GM12801 (cell line): ENCODE measurements around the gene CCND2.

Experiments
- TF ChIP-seq, protein P1 (sequence below): IDR thresholded peaks from one replicate; pipeline ENCODE4 v1.5.1; 2011; ENCODE audit warnings: control low read depth; ENCODE audit not compliant: insufficient read length; ENCODE audit errors: extremely low read depth

CCND2 gene

DNA sequence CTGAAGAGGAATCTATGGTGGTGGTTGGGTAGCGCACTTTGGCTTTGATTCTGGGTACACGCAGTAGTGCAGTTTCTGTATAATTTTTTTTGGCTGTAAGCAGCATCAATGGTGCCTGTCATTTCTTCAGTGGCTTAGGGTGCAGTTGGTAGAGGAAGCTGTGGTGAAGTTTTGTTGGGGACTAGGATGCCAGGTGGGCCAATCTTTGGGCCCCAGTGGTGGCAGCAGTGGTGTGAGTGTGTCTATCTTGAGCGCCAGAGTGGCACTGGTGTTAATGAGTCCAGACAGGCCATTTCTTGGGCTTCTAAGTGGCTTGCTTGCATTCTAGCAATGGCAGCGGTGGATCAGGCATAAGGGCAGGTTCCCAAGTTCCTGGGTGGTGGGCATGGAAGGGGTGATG is 33.8 kb upstream of the CCND2 start:
- TF ChIP-seq, protein P1, sequence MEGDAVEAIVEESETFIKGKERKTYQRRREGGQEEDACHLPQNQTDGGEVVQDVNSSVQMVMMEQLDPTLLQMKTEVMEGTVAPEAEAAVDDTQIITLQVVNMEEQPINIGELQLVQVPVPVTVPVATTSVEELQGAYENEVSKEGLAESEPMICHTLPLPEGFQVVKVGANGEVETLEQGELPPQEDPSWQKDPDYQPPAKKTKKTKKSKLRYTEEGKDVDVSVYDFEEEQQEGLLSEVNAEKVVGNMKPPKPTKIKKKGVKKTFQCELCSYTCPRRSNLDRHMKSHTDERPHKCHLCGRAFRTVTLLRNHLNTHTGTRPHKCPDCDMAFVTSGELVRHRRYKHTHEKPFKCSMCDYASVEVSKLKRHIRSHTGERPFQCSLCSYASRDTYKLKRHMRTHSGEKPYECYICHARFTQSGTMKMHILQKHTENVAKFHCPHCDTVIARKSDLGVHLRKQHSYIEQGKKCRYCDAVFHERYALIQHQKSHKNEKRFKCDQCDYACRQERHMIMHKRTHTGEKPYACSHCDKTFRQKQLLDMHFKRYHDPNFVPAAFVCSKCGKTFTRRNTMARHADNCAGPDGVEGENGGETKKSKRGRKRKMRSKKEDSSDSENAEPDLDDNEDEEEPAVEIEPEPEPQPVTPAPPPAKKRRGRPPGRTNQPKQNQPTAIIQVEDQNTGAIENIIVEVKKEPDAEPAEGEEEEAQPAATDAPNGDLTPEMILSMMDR, result no peak

DNA sequence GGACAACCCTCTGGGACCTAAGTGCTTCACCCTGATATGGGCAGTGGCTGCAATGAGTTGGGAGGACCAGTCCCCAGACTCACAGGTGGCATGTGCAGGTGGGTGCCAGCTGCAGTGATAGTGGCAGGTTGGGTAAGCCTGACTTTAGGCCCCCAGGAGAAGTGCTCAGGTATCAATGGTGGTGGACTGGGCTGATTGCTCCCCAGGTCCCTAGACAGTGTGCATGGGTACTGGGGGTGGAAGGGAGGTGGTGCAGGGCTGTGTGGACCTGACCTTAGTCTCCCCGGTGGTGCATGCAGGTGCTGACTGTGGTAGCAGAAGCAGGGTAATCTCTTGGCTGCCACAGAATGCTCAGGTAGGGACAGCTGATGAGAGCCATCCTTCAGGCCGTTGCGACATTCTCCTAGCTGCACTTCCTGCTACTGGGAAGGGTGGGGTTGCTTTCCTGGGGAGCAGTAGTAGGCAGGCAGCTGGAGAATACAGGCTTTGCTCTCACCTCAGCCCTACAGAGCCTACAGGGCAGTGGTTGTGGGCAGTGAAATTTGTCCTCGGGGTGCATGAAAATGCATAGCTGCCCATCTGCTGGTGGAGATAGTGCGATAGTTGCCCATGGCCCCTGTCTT is 33.3 kb upstream of the CCND2 start:
- TF ChIP-seq, protein P1, result no peak

DNA sequence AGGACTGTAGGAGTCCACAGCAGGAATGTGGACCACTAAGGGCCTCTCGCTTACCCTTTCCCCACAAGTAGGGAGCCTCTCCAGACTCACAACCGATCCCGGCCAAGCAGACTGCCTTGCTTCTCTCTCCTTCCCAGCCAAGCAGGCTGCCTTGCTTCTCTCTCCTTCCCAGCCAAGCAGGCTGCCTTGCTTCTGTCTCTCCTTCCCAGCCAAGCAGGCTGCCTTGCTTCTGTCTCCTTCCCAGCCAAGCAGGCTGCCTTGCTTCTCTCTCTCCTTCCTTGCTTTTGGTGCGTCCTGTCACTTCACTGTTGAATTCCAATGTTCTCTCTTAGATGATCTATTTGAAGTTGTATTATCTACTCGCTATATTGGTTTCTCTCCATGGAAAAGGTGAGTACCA is 32.6 kb upstream of the CCND2 start:
- TF ChIP-seq, protein P1, result no peak

- TF ChIP-seq, protein P1, result no peak
Observed at GRCh38 chr12:4241592-4241991, 32.0 kb upstream of the CCND2 start.

DNA sequence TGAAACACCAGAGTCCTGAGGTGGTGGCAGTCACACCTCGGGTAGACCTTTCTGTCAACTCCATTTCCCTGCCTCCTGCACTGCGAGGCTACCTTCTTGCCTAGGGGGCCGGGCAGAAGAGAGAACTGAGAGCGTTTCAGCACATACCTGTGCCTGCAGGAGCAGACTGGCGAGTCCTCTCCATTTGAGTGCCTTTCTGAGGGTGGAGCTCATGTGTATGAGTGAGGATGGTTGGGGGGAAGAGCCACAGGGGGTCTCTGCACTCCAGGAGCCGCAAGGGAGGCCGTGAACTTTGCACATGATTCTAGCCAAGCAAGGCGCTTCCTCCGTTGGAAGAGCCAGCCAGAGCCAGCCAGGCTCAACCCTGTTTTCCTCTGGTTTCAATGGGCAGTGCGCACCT is 31.0 kb upstream of the CCND2 start:
- TF ChIP-seq, protein P1, result no peak

DNA sequence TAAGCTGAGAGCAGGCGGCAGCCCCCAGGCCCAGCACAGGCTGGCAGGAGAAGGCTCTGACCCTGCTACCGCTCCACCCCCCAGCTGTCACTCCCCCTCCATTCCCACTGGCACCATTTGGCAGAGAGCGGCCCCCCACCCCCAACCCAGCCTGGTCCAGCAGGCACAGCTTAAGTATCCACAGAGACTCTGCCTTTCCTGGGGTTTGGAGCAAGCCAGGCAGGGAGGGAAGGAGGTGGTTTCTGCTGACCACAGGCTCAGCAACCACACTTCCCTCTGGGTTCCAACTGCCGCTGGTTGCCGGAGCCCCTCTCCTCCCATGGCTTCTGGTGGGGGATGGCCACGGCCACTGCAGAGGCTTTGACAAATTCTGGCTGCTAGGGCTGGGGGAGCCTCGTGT is 30.5 kb upstream of the CCND2 start:
- TF ChIP-seq, protein P1, result no peak

GRCh38 chr12:4244868-4245267 is 28.7 kb upstream of the CCND2 start:
- TF ChIP-seq, protein P1, result no peak
